Neural progenitor cell (in vitro differentiated cells): ENCODE data around the gene USP15. TPM values are rescaled to one million over a fixed set of nuclear protein-coding genes. Genes with fewer than 3 reads are reported as not detected.

ENCODE experiments used
- DNase-seq: peaks from one replicate; pipeline ENCODE4 v3.0.0-alpha.2; 2016; ENCODE audit warnings: low spot score
- H2AFZ ChIP-seq: fragments of 200-600 bp; sonication (generic); replicated peaks from 2 replicates; pipeline ENCODE4 v1.6.1; 2016; ENCODE audit warnings: antibody characterized with exemption
- H3F3A ChIP-seq: fragments of 200-600 bp; sonication (generic); 2 replicates; pipeline ENCODE4 v1.6.1; 2016; ENCODE audit warnings: antibody characterized with exemption, low read depth
- H3K27ac ChIP-seq: fragments of 200-600 bp; sonication (generic); 2 replicates; pipeline ENCODE4 v1.5.1; 2016; ENCODE audit warnings: mild to moderate bottlenecking
- H3K27me3 ChIP-seq: fragments of 200-600 bp; sonication (generic); 2 replicates; pipeline ENCODE4 v1.6.1; 2016; ENCODE audit warnings: mild to moderate bottlenecking, moderate library complexity
- H3K36me3 ChIP-seq: fragments of 200-600 bp; sonication (generic); 2 replicates; pipeline ENCODE4 v1.5.1; 2016
- H3K4me1 ChIP-seq: fragments of 200-600 bp; sonication (generic); 2 replicates; pipeline ENCODE4 v1.6.1; 2016; ENCODE audit warnings: mixed run types
- H3K4me2 ChIP-seq: fragments of 200-600 bp; sonication (generic); 2 replicates; pipeline ENCODE4 v1.6.1; 2016
- H3K4me3 ChIP-seq: fragments of 200-600 bp; sonication (generic); 2 replicates; pipeline ENCODE4 v1.5.1; 2016
- H3K79me2 ChIP-seq: fragments of 200-600 bp; sonication (generic); 2 replicates; pipeline ENCODE4 v1.6.1; 2016; ENCODE audit warnings: low read depth
- H3K9ac ChIP-seq: fragments of 200-600 bp; sonication (generic); 2 replicates; pipeline ENCODE4 v1.6.1; 2016
- H3K9me3 ChIP-seq: fragments of 200-600 bp; sonication (generic); 2 replicates; pipeline ENCODE4 v1.5.1; 2016; ENCODE audit warnings: low read depth
- H4K20me1 ChIP-seq: fragments of 200-600 bp; sonication (generic); 2 replicates; pipeline ENCODE4 v1.6.1; 2016; ENCODE audit warnings: low read depth
- H3K27ac Mint-ChIP-seq: 3 replicates; pipeline ENCODE4 v1.8.0; 2021; ENCODE audit warnings: mixed read lengths
- H3K27me3 Mint-ChIP-seq: 2 replicates; pipeline ENCODE4 v1.8.0; 2022; ENCODE audit warnings: low read depth, mild to moderate bottlenecking, inconsistent platforms, moderate library complexity, mixed read lengths; ENCODE audit not compliant: insufficient read depth
- H3K36me3 Mint-ChIP-seq: 3 replicates; pipeline ENCODE4 v1.8.0; 2021; ENCODE audit warnings: mixed read lengths
- H3K4me1 Mint-ChIP-seq: 3 replicates; pipeline ENCODE4 v1.8.0; 2021; ENCODE audit warnings: mixed read lengths
- H3K4me3 Mint-ChIP-seq: 3 replicates; pipeline ENCODE4 v1.8.0; 2021; ENCODE audit warnings: mild to moderate bottlenecking, moderate library complexity, mixed read lengths
- H3K9me3 Mint-ChIP-seq: 3 replicates; pipeline ENCODE4 v1.8.0; 2020; ENCODE audit warnings: mixed read lengths
- EZH2 ChIP-seq: fragments of 200-600 bp; sonication (generic); IDR thresholded peaks from 2 replicates; pipeline ENCODE4 v1.6.1; 2017; ENCODE audit warnings: antibody characterized with exemption, mild to moderate bottlenecking, moderate library complexity
- EZH2phosphoT487 ChIP-seq: fragments of 200-600 bp; sonication (generic); IDR thresholded peaks from 2 replicates; pipeline ENCODE4 v1.6.1; 2017; ENCODE audit warnings: antibody characterized with exemption
- total RNA-seq: library from RNA; depleted of rRNA; stranded (reverse); fragments of >200 nt; gene quantifications from 2 replicates; pipeline ENCODE4 v1.2.3, GENCODE V29; 2015; ENCODE audit warnings: low replicate concordance
- TF ChIP-seq, protein P1 (sequence below): fragments of 200-600 bp; sonication (generic); IDR thresholded peaks from 2 replicates; pipeline ENCODE4 v1.5.1; 2017; ENCODE audit warnings: antibody characterized with exemption, mild to moderate bottlenecking

USP15 gene
- total RNA-seq, 1 donor from 2014 or later, result 36.0 TPM

DNA sequence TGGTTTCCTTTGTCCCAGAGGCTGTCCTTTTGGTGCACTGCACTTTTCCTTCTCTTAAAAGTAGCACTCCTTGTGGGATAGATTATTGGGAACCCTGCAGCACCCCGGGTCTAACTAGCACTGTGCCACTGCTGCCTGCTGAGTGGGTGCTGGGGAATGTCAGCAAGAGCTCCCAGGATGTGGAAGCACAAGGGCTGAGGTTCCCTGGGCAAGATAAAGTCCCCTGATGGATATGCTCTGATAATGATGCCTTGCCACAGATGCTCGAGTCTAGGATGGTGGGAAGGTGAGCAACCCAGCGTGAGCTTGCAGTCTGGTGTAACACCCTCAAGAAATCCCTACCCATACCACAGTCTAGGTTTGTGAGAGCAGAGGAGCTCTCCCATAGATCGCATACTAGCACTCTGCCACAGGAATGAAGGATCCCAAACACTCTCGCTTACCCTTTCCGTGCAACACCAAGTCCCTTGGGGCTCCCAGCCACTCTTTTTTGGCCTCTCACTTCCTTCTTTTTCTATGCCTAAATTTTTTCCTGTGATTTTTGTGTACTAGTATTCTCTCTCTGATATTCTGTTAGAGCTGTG, 32.6 kb downstream of the USP15 start:
- Mint-ChIP-seq H3K36me3 (peaks cover 62% of the 10 kb centered on the region), H3K27ac (no peak overlapping the region), H3K9me3 (peaks cover 30% of the 10 kb centered on the region), H3K4me1 (no peaks in the 10 kb centered on the region), H3K4me3 (no peak overlapping the region), H3K27me3 (peaks cover 2% of the 10 kb centered on the region)
- Histone ChIP-seq H3K27ac (no peak overlapping the region), H3K27me3 (no peaks in the 10 kb centered on the region), H3K4me2 (no peak overlapping the region), H4K20me1 (no peaks in the 10 kb centered on the region), H3K79me2 (peaks cover 57% of the 10 kb centered on the region), H2AFZ (no peak overlapping the region), H3K36me3 (peaks cover 4% of the 10 kb centered on the region), H3K9ac (no peak overlapping the region), H3K9me3 (no peaks in the 10 kb centered on the region), H3K4me3 (no peak overlapping the region), H3K4me1 (no peaks in the 10 kb centered on the region), H3F3A (no peaks in the 10 kb centered on the region)
- no peak for TF ChIP-seq EZH2
- TF ChIP-seq, protein P1, sequence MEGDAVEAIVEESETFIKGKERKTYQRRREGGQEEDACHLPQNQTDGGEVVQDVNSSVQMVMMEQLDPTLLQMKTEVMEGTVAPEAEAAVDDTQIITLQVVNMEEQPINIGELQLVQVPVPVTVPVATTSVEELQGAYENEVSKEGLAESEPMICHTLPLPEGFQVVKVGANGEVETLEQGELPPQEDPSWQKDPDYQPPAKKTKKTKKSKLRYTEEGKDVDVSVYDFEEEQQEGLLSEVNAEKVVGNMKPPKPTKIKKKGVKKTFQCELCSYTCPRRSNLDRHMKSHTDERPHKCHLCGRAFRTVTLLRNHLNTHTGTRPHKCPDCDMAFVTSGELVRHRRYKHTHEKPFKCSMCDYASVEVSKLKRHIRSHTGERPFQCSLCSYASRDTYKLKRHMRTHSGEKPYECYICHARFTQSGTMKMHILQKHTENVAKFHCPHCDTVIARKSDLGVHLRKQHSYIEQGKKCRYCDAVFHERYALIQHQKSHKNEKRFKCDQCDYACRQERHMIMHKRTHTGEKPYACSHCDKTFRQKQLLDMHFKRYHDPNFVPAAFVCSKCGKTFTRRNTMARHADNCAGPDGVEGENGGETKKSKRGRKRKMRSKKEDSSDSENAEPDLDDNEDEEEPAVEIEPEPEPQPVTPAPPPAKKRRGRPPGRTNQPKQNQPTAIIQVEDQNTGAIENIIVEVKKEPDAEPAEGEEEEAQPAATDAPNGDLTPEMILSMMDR, result no peak
- no peak for TF ChIP-seq EZH2phosphoT487
- no peak for DNase-seq

DNA sequence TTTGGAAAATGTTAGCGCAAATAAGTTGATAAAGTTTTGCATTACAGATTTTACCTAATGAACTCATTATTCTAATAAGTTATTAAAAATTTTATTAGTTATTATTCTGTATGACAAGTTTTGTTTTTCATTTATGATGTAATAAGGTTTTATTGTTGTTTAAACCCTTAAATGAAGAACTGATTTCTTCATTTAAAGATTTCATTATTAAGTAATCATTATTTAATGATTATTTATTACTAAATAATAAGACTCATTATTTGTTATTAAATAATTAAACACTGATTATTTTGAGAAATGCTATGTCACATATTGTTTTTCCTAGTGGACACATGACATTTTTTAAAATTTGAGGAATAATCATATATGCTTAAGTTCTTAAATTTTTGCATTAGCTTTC, 34.2 kb downstream of the USP15 start:
- H3K4me3 ChIP-seq, result no peak overlapping the region
- Mint-ChIP-seq H3K4me3 (no peak overlapping the region), H3K4me1 (no peaks in the 10 kb centered on the region), H3K36me3 (peaks cover 59% of the 10 kb centered on the region), H3K9me3 (peaks cover 19% of the 10 kb centered on the region), H3K27me3 (peaks cover 2% of the 10 kb centered on the region), H3K27ac (no peak overlapping the region)
- H2AFZ ChIP-seq, result no peak overlapping the region
- no peaks in the 10 kb centered on the region for H3F3A ChIP-seq
- H3K27me3 ChIP-seq, result no peaks in the 10 kb centered on the region
- H3K4me1 ChIP-seq, result no peaks in the 10 kb centered on the region
- H3K79me2 ChIP-seq, result peaks cover 42% of the 10 kb centered on the region
- H4K20me1 ChIP-seq, result no peaks in the 10 kb centered on the region
- peaks cover 4% of the 10 kb centered on the region for H3K36me3 ChIP-seq
- TF ChIP-seq EZH2phosphoT487 (no peak), EZH2 (no peak)
- TF ChIP-seq, protein P1, result no peak
- no peak overlapping the region for H3K9ac ChIP-seq
- H3K9me3 ChIP-seq, result no peaks in the 10 kb centered on the region
- DNase-seq, result no peak
- H3K4me2 ChIP-seq, result no peak overlapping the region
- no peak overlapping the region for H3K27ac ChIP-seq

DNA sequence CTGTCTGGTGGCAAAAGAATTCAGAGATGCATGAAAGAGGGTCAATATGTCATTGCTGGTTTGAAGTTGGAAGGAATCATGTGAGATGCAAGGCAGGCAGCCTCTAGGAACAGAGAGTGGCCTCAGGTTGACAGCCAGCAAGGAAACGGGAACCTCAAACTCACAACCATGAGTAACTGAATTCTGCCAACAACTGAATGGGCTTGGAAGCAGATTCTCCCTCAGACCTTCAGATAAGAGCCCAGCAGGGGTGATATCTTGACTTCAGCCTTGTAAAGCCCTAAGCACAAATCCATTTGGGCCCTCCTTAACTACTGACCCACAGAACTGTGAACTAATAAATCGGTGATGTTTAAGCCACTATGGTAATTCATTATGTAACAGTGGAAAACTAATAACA, 35.8 kb downstream of the USP15 start:
- no peak overlapping the region for H3K4me2 ChIP-seq
- H3F3A ChIP-seq, result no peaks in the 10 kb centered on the region
- DNase-seq, result no peak
- no peak overlapping the region for H3K4me3 ChIP-seq
- no peaks in the 10 kb centered on the region for H4K20me1 ChIP-seq
- no peaks in the 10 kb centered on the region for H3K9me3 ChIP-seq
- peaks cover 5% of the 10 kb centered on the region for H3K9me3 Mint-ChIP-seq
- H3K27me3 ChIP-seq, result no peaks in the 10 kb centered on the region
- H3K9ac ChIP-seq, result no peak overlapping the region
- peaks cover 2% of the 10 kb centered on the region for H3K27me3 Mint-ChIP-seq
- TF ChIP-seq EZH2phosphoT487 (no peak), EZH2 (no peak)
- TF ChIP-seq, protein P1, result no peak
- no peak overlapping the region for H3K27ac ChIP-seq
- H3K4me1 Mint-ChIP-seq, result no peaks in the 10 kb centered on the region
- no peak overlapping the region for H2AFZ ChIP-seq
- no peak overlapping the region for H3K27ac Mint-ChIP-seq
- H3K79me2 ChIP-seq, result peaks cover 25% of the 10 kb centered on the region
- peaks cover 51% of the 10 kb centered on the region for H3K36me3 Mint-ChIP-seq
- no peaks in the 10 kb centered on the region for H3K36me3 ChIP-seq
- no peaks in the 10 kb centered on the region for H3K4me1 ChIP-seq
- no peak overlapping the region for H3K4me3 Mint-ChIP-seq
